Measurements from ENCODE around the gene PURA. TPM values are rescaled to one million over a fixed set of nuclear protein-coding genes. Genes with fewer than 3 reads are reported as not detected.
A peak's percentile ranks its signal among the peaks of the same experiment; 100 is the strongest.

Gene PURA
- total and polyA plus RNA-seq, 2 of the 13 experiments (the other 11 are each of a cell fraction or from before 2014, with no cell fraction given) = 2.0 to 5.0 TPM

DNA sequence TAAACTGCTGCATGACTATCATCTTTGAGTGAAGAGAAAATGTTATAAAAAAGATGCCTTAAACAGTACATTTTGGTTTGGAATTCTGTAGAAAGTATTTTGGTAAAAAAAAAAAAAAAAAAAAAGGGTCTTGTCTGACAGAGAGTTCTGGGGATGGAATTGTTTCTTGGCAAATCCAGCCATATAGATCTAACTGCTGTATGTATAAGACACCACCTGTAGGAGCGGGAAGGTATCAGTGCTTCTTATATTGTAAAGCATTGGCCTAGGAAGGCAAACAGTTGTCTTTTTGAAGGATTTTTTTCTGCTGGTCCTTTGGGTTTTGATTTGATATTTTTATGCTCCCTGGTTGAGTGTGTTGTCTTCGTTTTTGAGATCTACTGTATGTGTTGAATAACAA lies 2.8 kb downstream of the PURA start:
- H4K20me1 ChIP-seq (ENCODE audit: insufficient read depth, low read length) = peaks cover 28% of the 10 kb centered on the region
- in situ Hi-C loops (cut with HindIII; ENCODE audit: extremely low pct_ligation_motif_present, low pct_unique_long_range_greater_than_20kb) (no loop called here), intact Hi-C loops (cut with micrococcal nuclease; ENCODE audit: unreplicated experiment) (no loop called here)
- WGBS (ENCODE audit: low lambda C conversion rate) = 68% methylated on average over 2 of the region's 2 CpGs
- POLR2A ChIA-PET = interaction anchor here (1.0 to 1.8 kb wide), 2 partner anchors 9 to 10 kb away, joined by 6 to 7 read pairs; no protein-coding TSS in a partner anchor
- H3K27ac ChIP-seq (ENCODE audit: extremely low read length, insufficient read depth, low read length) = no peak overlapping the region
- 0 out of 6 replicates have a peak overlapping the region, but pooled peaks of 1 of the 3 experiments have one; percentile 17 for H3K4me3 ChIP-seq (replicated peaks in 1 of 3; ENCODE audit: insufficient read depth in 1 of 3, low read depth in 2 of 3, low read length in 3 of 3)
- FAIRE-seq (no peak), DNase-seq (ENCODE audit: low spot score) (no peak), ATAC-seq (no peak)
- peaks cover 66% of the 10 kb centered on the region for H3K79me2 ChIP-seq (ENCODE audit: insufficient read depth, low read length)
- H3K4me1 ChIP-seq (ENCODE audit: insufficient read depth, low read length) = peaks cover 48% of the 10 kb centered on the region
- no peaks in the 10 kb centered on the region for H3K9me3 ChIP-seq (ENCODE audit: low read length)
- H3K36me3 ChIP-seq (replicated peaks in 1 of 2; ENCODE audit: control insufficient read depth in 1 of 2, insufficient read depth in 2 of 2, low read length in 2 of 2) = no peaks in the 10 kb centered on the region
- no peak overlapping the region for H2AFZ ChIP-seq (ENCODE audit: low read length)
- CTCF ChIA-PET (ENCODE audit: low intra/inter-chr PET ratio, low total read pairs) = no interaction called here
- peak overlapping the region; percentile 93; the same call in 1 of the 2 replicates for H3K4me2 ChIP-seq (ENCODE audit: low read depth, low read length)
- BruUV-seq (replicated peaks) = no TSS peak
- no peak overlapping the region for H3K9ac ChIP-seq (ENCODE audit: insufficient read depth, low read depth, low read length)
- H3K27me3 ChIP-seq (ENCODE audit: control insufficient read depth in 1 of 2, insufficient read depth in 2 of 2, low read length in 2 of 2) = no peaks in the 10 kb centered on the region; a peak in 1 of 5 replicates
- no peak for TF ChIP-seq CBX2 (IDR thresholded peaks at IDR 0.05; ENCODE audit: low read depth, low read length)
- TF ChIP-seq CBX2 (CRISPR knock-in tag; IDR thresholded peaks at IDR 0.05; ENCODE audit: low read depth) = no peak
- TF ChIP-seq ZFP82 (CRISPR knock-in tag; IDR thresholded peaks at IDR 0.05; ENCODE audit: borderline replicate concordance) = no peak
- no peak for TF ChIP-seq SRF (IDR thresholded peaks at IDR 0.05; ENCODE audit: low read depth, low read length)
- no peak for TF ChIP-seq NR2C2 (CRISPR knock-in tag; IDR thresholded peaks at IDR 0.05; ENCODE audit: borderline replicate concordance)
- no peak for TF ChIP-seq ZSCAN21 (CRISPR knock-in tag; IDR thresholded peaks at IDR 0.05; ENCODE audit: borderline replicate concordance)
- TF ChIP-seq ASH2L (IDR thresholded peaks at IDR 0.05; ENCODE audit: insufficient read length, low read depth, low read length) = no peak
- TF ChIP-seq, protein P1, sequence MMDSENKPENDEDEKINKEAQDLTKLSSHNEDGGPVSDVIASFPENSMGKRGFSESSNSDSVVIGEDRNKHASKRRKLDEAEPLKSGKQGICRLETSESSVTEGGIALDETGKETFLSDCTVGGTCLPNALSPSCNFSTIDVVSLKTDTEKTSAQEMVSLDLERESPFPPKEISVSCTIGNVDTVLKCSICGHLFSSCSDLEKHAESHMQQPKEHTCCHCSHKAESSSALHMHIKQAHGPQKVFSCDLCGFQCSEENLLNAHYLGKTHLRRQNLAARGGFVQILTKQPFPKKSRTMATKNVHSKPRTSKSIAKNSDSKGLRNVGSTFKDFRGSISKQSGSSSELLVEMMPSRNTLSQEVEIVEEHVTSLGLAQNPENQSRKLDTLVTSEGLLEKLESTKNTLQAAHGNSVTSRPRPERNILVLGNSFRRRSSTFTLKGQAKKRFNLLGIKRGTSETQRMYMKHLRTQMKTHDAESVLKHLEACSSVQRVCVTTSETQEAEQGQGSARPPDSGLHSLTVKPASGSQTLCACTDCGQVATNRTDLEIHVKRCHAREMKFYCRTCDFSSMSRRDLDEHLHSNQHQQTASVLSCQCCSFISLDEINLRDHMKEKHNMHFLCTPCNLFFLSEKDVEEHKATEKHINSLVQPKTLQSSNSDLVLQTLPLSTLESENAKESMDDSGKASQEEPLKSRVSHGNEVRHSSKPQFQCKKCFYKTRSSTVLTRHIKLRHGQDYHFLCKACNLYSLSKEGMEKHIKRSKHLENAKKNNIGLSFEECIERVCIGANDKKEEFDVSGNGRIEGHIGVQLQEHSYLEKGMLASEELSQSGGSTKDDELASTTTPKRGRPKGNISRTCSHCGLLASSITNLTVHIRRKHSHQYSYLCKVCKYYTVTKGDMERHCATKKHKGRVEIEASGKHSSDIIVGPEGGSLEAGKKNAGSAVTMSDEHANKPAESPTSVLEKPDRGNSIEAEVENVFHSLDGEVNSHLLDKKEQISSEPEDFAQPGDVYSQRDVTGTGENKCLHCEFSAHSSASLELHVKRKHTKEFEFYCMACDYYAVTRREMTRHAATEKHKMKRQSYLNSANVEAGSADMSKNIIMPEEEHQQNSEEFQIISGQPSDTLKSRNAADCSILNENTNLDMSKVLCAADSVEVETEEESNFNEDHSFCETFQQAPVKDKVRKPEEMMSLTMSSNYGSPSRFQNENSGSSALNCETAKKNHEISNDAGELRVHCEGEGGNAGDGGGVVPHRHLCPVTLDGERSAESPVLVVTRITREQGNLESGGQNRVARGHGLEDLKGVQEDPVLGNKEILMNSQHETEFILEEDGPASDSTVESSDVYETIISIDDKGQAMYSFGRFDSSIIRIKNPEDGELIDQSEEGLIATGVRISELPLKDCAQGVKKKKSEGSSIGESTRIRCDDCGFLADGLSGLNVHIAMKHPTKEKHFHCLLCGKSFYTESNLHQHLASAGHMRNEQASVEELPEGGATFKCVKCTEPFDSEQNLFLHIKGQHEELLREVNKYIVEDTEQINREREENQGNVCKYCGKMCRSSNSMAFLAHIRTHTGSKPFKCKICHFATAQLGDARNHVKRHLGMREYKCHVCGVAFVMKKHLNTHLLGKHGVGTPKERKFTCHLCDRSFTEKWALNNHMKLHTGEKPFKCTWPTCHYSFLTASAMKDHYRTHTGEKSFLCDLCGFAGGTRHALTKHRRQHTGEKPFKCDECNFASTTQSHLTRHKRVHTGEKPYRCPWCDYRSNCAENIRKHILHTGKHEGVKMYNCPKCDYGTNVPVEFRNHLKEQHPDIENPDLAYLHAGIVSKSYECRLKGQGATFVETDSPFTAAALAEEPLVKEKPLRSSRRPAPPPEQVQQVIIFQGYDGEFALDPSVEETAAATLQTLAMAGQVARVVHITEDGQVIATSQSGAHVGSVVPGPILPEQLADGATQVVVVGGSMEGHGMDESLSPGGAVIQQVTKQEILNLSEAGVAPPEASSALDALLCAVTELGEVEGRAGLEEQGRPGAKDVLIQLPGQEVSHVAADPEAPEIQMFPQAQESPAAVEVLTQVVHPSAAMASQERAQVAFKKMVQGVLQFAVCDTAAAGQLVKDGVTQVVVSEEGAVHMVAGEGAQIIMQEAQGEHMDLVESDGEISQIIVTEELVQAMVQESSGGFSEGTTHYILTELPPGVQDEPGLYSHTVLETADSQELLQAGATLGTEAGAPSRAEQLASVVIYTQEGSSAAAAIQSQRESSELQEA (CRISPR knock-in tag; IDR thresholded peaks at IDR 0.05; ENCODE audit: not compliant biosample characterization) = no peak
- TF ChIP-seq, protein P2, sequence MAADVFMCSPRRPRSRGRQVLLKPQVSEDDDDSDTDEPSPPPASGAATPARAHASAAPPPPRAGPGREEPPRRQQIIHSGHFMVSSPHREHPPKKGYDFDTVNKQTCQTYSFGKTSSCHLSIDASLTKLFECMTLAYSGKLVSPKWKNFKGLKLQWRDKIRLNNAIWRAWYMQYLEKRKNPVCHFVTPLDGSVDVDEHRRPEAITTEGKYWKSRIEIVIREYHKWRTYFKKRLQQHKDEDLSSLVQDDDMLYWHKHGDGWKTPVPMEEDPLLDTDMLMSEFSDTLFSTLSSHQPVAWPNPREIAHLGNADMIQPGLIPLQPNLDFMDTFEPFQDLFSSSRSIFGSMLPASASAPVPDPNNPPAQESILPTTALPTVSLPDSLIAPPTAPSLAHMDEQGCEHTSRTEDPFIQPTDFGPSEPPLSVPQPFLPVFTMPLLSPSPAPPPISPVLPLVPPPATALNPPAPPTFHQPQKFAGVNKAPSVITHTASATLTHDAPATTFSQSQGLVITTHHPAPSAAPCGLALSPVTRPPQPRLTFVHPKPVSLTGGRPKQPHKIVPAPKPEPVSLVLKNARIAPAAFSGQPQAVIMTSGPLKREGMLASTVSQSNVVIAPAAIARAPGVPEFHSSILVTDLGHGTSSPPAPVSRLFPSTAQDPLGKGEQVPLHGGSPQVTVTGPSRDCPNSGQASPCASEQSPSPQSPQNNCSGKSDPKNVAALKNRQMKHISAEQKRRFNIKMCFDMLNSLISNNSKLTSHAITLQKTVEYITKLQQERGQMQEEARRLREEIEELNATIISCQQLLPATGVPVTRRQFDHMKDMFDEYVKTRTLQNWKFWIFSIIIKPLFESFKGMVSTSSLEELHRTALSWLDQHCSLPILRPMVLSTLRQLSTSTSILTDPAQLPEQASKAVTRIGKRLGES (CRISPR knock-in tag; IDR thresholded peaks at IDR 0.05; ENCODE audit: borderline replicate concordance) = no peak
- TF ChIP-seq, protein P3, sequence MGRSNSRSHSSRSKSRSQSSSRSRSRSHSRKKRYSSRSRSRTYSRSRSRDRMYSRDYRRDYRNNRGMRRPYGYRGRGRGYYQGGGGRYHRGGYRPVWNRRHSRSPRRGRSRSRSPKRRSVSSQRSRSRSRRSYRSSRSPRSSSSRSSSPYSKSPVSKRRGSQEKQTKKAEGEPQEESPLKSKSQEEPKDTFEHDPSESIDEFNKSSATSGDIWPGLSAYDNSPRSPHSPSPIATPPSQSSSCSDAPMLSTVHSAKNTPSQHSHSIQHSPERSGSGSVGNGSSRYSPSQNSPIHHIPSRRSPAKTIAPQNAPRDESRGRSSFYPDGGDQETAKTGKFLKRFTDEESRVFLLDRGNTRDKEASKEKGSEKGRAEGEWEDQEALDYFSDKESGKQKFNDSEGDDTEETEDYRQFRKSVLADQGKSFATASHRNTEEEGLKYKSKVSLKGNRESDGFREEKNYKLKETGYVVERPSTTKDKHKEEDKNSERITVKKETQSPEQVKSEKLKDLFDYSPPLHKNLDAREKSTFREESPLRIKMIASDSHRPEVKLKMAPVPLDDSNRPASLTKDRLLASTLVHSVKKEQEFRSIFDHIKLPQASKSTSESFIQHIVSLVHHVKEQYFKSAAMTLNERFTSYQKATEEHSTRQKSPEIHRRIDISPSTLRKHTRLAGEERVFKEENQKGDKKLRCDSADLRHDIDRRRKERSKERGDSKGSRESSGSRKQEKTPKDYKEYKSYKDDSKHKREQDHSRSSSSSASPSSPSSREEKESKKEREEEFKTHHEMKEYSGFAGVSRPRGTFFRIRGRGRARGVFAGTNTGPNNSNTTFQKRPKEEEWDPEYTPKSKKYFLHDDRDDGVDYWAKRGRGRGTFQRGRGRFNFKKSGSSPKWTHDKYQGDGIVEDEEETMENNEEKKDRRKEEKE (IDR thresholded peaks at IDR 0.05) = no peak
